Adrenal gland (tissue), 12 donors: ENCODE data around the gene LEF1. TPM values are rescaled to one million over a fixed set of nuclear protein-coding genes. Genes with fewer than 3 reads are reported as not detected.

Experiments used
- DNase-seq, 7 donors: peaks; one replicate each; pipeline ENCODE4 v3.0.0-alpha.2; 2019 to 2020
- H3K27ac ChIP-seq, 5 donors: fragments of 200-600 bp; sonication (generic) in 4 of 5; 1 replicate in 3 of 5; 2 replicates in 2 of 5; pipeline versions ENCODE4 v1.5.1 to v1.8.0; 2016 to 2020; ENCODE audit warnings: mild to moderate bottlenecking in 1 of 5
- H3K27me3 ChIP-seq: fragments of 200-600 bp; 2 replicates; pipeline ENCODE4 v1.8.0; 2021
- H3K36me3 ChIP-seq, 2 donors: fragments of 200-600 bp; replicated peaks in 1 of 2; 1 replicate in 1 of 2; 2 replicates in 1 of 2; pipeline versions ENCODE4 v1.5.1 to v1.8.0; 2018 to 2022
- H3K4me1 ChIP-seq, 2 donors: fragments of 200-600 bp; replicated peaks in 1 of 2; 1 replicate in 1 of 2; 2 replicates in 1 of 2; pipeline versions ENCODE4 v1.5.1 to v1.8.0; 2018 to 2021
- H3K4me3 ChIP-seq, 4 donors: fragments of 200-600 bp; sonication (generic) in 3 of 4; one replicate each; pipeline ENCODE4 v1.5.1; 2016 to 2018
- H3K9me3 ChIP-seq, 3 donors: fragments of 200-600 bp; sonication (generic) in 1 of 3; replicated peaks in 1 of 3; 1 replicate in 2 of 3; 2 replicates in 1 of 3; pipeline versions ENCODE4 v1.5.1 to v1.8.0; 2016 to 2021
- POLR2A ChIP-seq, 2 donors: fragments of 450-650 bp; IDR thresholded peaks; one replicate each; pipeline ENCODE4 v1.6.1; 2017; ENCODE audit warnings: antibody characterized with exemption in 2 of 2, mild to moderate bottlenecking in 2 of 2, moderate library complexity in 1 of 2
- WGBS, 4 donors: extraction: QIAGEN DNeasy Blood & Tissue Kit in 2 of 4; methylation state at CpG; one replicate each; pipeline versions ENCODE4 v1.1.5 to v1.1.7; 2013 to 2017; 5-methylcytosine and 5-hydroxymethylcytosine counted together
- intact Hi-C, 2 donors: fragments of 100-400 bp; cut with DNase I; formaldehyde crosslinking; loops; one replicate each; pipeline versions ENCODE4 v1.14.1 to v1.15.0; 2022 to 2023
- polyA plus RNA-seq, 3 donors: library from polyadenylated mRNA; stranded (reverse); fragments of 200-250 nt in 2 of 3; fragments of 350-450 nt in 1 of 3; fragmentation: Illumina TruSeq in 1 of 3; extraction: RNeasy Lipid Tissue Mini Kit (QIAGEN cat#74804) in 1 of 3; gene quantifications; one replicate each; pipeline ENCODE4 v1.2.3, GENCODE V29; 2013 to 2014
- total RNA-seq, 9 donors: library from RNA; depleted of rRNA in 4 of 9; stranded (reverse); fragments of >200 nt in 4 of 9; fragments of 120-200 nt in 1 of 9; fragmentation: NEBNext Ultra II Directional in 1 of 9; extraction: Animal tissue kit (Norgen Biotek cat#: 25700) in 1 of 9; gene quantifications; one replicate each; pipeline versions ENCODE4 v1.1.0 to v1.2.4, GENCODE V29; 2013 to 2023
- TF ChIP-seq, protein P1 (sequence below), 6 experiments: fragments of 450-650 bp in 4 of 6; fragments of 200-600 bp in 2 of 6; sonication (generic) in 1 of 6; IDR thresholded peaks; 1 replicate in 5 of 6; 2 replicates in 1 of 6; pipeline versions ENCODE4 v1.5.1 to v1.8.0; 2016 to 2021; ENCODE audit warnings: antibody characterized with exemption in 6 of 6, mild to moderate bottlenecking in 2 of 6, moderate library complexity in 1 of 6
- donor health status: healthy with polysubstance abuse.
- donor health status: Bipolar disorder and iron deficiency.
- donor health status: DM: yes; HTN: yes; CAD: no.
- donor health status: DM: no; HTN: no; CAD: no.
- donor health status: DM: no; HTN: no; CAD: no.
- donor health status: DM: yes; HTN: yes; CAD: no.

Gene LEF1
- total and polyA plus RNA-seq, 12 donors: 6.1 to 78.2 (median 41.5) TPM

DNA sequence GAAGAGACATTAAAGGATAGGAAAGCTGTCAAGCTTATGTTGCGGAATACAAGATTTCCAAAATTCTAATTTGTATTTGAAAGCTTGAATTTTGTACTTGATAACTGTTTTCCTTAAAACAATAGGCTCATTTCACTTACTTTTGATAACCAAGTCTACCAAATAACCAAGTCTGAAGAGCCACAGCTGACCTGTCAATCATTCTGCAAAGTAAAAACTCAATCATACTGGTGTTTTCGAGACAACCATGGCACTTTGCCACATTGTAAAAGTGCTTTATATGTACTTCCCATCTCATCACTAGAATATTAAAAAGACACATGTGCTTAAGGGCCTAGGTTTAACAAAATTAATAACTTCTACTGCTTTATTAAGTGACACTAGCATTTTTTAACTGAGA lies 47.9 kb downstream of the LEF1 start:
- H3K4me1 ChIP-seq: peaks cover 0 to 23% of the 10 kb centered on the region in 2 donors
- H3K4me3 ChIP-seq: no peak overlapping the region
- no peak for DNase-seq
- H3K27ac ChIP-seq: no peak overlapping the region
- no peaks in the 10 kb centered on the region for H3K9me3 ChIP-seq
- TF ChIP-seq POLR2A (IDR thresholded peaks at IDR 0.05): no peak
- TF ChIP-seq, protein P1, sequence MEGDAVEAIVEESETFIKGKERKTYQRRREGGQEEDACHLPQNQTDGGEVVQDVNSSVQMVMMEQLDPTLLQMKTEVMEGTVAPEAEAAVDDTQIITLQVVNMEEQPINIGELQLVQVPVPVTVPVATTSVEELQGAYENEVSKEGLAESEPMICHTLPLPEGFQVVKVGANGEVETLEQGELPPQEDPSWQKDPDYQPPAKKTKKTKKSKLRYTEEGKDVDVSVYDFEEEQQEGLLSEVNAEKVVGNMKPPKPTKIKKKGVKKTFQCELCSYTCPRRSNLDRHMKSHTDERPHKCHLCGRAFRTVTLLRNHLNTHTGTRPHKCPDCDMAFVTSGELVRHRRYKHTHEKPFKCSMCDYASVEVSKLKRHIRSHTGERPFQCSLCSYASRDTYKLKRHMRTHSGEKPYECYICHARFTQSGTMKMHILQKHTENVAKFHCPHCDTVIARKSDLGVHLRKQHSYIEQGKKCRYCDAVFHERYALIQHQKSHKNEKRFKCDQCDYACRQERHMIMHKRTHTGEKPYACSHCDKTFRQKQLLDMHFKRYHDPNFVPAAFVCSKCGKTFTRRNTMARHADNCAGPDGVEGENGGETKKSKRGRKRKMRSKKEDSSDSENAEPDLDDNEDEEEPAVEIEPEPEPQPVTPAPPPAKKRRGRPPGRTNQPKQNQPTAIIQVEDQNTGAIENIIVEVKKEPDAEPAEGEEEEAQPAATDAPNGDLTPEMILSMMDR (IDR thresholded peaks at IDR 0.05): no peak
- intact Hi-C loops: no loop called here
- 85 to 90% (median 89%) methylated on average over 2 of the region's 2 CpGs for WGBS, 4 donors
- H3K27me3 ChIP-seq: no peaks in the 10 kb centered on the region
- H3K36me3 ChIP-seq: no peaks in the 10 kb centered on the region

DNA sequence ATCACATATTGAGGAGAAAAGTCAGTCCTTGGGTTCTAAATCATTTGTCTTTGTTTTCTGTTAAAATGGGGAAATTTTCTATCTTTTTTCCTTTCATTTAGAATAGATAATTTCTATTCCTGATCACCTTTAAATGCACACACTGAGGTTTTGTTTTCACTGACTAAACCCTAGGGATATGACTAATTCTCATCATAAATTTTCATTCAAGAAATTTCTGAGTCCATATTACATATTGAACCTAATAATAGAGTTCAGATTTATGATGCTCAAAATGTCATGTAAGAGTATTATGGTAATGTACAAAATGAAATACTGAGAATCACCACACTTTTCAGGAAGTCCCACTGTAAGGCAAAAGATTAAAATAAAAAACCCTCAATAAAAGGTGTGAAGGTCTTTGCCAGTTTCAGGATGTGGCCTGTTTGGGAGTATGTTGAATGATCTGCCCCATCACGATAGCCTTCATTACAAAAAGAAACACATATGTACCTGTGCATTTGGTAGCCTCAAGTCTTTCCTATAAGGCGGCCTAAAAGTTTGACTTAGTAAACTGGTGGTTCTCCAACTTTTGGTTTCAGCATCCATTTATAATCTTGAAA lies 49.4 kb downstream of the LEF1 start:
- Histone ChIP-seq H3K27me3 (no peaks in the 10 kb centered on the region), H3K9me3 (no peaks in the 10 kb centered on the region), H3K27ac (no peak overlapping the region), H3K4me3 (no peak overlapping the region), H3K4me1 (peaks cover 6 to 23% of the 10 kb centered on the region in 2 donors), H3K36me3 (no peaks in the 10 kb centered on the region)
- intact Hi-C loops: no loop called here
- no peak for TF ChIP-seq POLR2A (IDR thresholded peaks at IDR 0.05)
- TF ChIP-seq, protein P1 (IDR thresholded peaks at IDR 0.05): no peak
- no peak for DNase-seq
- 81 to 94% (median 85%) methylated on average over 2 of the region's 2 CpGs for WGBS, 4 donors

DNA sequence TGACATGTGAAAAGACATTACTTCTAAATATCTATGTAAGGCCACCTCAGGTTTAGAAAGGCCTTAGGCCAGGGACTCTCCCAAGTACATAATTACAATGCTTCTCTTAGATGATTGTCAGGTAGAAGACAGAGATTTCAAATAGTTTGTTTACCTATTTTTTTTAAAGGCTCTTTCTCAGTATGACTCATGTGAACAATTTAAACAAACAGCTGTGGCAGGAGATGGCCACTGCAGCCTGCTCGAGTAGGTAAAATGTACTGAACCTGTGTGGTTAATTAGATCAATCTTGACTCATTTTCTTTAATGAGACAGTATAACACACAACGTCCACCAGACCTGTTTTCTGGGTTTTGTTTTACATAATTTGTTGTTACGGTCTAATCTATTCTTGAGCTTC lies 50.2 kb downstream of the LEF1 start:
- no peaks in the 10 kb centered on the region for H3K36me3 ChIP-seq
- H3K4me1 ChIP-seq: peaks cover 6 to 23% of the 10 kb centered on the region in 2 donors
- TF ChIP-seq POLR2A (IDR thresholded peaks at IDR 0.05): no peak
- TF ChIP-seq, protein P1 (IDR thresholded peaks at IDR 0.05): peak in 1 of 6 experiments; percentile 10
- no peak overlapping the region for H3K4me3 ChIP-seq
- H3K27me3 ChIP-seq: no peaks in the 10 kb centered on the region
- 33 to 56% (median 42%) methylated on average over 3 of the region's 3 CpGs for WGBS, 4 donors
- no peak for DNase-seq
- H3K9me3 ChIP-seq: no peaks in the 10 kb centered on the region
- intact Hi-C loops: no loop called here
- no peak overlapping the region for H3K27ac ChIP-seq

DNA sequence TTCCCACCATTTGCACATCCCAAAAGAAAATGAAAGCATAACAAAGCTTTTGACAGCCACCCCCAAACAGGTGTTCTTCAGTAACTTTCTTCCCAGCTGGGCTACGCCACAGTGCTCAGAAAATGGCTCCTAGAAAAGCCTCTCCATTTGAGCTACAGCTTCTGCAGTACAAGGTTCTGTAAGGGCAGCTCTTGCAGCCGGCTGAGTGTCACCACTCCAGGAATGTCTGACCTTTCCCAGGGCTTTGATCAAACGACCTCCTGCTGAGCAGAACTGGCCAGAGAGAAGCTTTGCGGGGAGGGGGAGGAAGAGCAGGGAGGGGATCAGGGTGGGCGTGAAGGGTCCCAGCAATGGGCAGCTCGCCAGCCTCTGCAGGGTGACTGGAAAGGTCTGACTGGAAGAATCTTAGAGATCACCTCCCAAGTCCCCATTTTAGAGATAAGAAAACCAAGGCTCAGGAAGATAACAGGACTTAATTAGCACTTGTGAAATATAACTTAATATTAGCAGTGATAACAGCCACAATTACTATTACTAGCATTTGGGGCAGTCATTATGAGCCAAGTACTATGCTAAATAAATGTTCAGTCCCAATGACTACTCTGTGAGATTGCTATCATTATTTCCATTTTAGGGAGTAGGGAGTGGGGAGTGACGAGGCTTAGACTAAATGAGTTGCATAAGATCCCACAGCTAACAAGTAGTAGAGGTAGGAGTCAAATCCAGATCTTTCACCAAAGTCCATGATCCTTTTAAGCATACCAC lies 51.1 kb downstream of the LEF1 start:
- Histone ChIP-seq H3K9me3 (no peaks in the 10 kb centered on the region), H3K27me3 (no peaks in the 10 kb centered on the region), H3K36me3 (no peaks in the 10 kb centered on the region), H3K27ac (peak overlapping the region in 2 of 5 donors; percentile 33 to 61), H3K4me1 (peaks cover 6 to 23% of the 10 kb centered on the region in 2 donors), H3K4me3 (no peak overlapping the region)
- TF ChIP-seq, protein P1 (IDR thresholded peaks at IDR 0.05): no peak
- TF ChIP-seq POLR2A (IDR thresholded peaks at IDR 0.05): no peak
- intact Hi-C loops: no loop called here
- WGBS, 4 donors: 39 to 49% (median 43%) methylated on average over 7 of the region's 7 CpGs
- DNase-seq: peak in 5 of 7 donors; percentile 10 to 69 (median 52)
